ENCODE measurements around the gene THRA. TPM values are rescaled to one million over a fixed set of nuclear protein-coding genes. Genes with fewer than 3 reads are reported as not detected.

Gene THRA
- total RNA-seq, 1 experiment from 2014 or later, result 11.7 TPM

GRCh38 chr17:40075942-40076498, 13.3 kb downstream of the THRA start:
- H3K9me3 ChIP-seq (ENCODE audit: control insufficient read depth, insufficient read depth, low read depth, low read length), result no peaks in the 10 kb centered on the region
- H3K4me1 ChIP-seq (ENCODE audit: control insufficient read depth, insufficient read depth, low read length), result peaks cover 40% of the 10 kb centered on the region
- CTCF ChIA-PET, result interaction anchor here (0.6 to 1.7 kb wide), 11 partner anchors 10 to 103 kb away, joined by 3 to 17 read pairs (median 5); partner anchors contain the start of gene MED24
- peak overlapping the region; percentile 53; the same call in 1 of the 2 replicates for H3K27ac ChIP-seq (ENCODE audit: low read length)
- no peak for DNase-seq (ENCODE audit: low read depth, low spot score)
- no peaks in the 10 kb centered on the region for H3K27me3 ChIP-seq (ENCODE audit: control insufficient read depth, insufficient read depth, low read length)
- ATAC-seq, result no peak
- intact Hi-C loops (cut with micrococcal nuclease; ENCODE audit: unreplicated experiment) (no loop called here), in situ Hi-C loops (cut with HindIII; ENCODE audit: low pct_unique_long_range_greater_than_20kb, low sequenced_read_pairs) (no loop called here)
- no TSS peak for BruUV-seq (replicated peaks)
- H3K4me3 ChIP-seq (ENCODE audit: low read depth in 2 of 2, low read length in 2 of 2), result no peak overlapping the region
- POLR2A ChIA-PET, result interaction anchor here (0.5 kb wide), 1 partner anchor 23 kb away, joined by 12 read pairs; no protein-coding TSS in a partner anchor
- H3K36me3 ChIP-seq (ENCODE audit: control insufficient read depth, insufficient read depth, low read length), result no peaks in the 10 kb centered on the region
- no peak for TF ChIP-seq SIN3A (IDR thresholded peaks at IDR 0.05; ENCODE audit: borderline replicate concordance, insufficient read depth, low read depth, low read length)
- TF ChIP-seq POLR2AphosphoS5 (IDR thresholded peaks at IDR 0.05; ENCODE audit: low read depth, low read length), result no peak
- TF ChIP-seq CTCF (IDR thresholded peaks at IDR 0.05), result no peak
- TF ChIP-seq TCF7L2 (IDR thresholded peaks at IDR 0.05; ENCODE audit: low read depth, low read length), result no peak
- no peak for TF ChIP-seq REST (IDR thresholded peaks at IDR 0.05; ENCODE audit: insufficient read depth in 1 of 2, low read depth in 2 of 2, low read length in 1 of 2)

GRCh38 chr17:40076591-40076990, 13.8 kb downstream of the THRA start:
- Histone ChIP-seq H3K4me3 (ENCODE audit: low read depth in 2 of 2, low read length in 2 of 2) (no peak overlapping the region), H3K36me3 (ENCODE audit: control insufficient read depth, insufficient read depth, low read length) (no peaks in the 10 kb centered on the region), H3K9me3 (ENCODE audit: control insufficient read depth, insufficient read depth, low read depth, low read length) (no peaks in the 10 kb centered on the region), H3K27me3 (ENCODE audit: control insufficient read depth, insufficient read depth, low read length) (no peaks in the 10 kb centered on the region), H3K4me1 (ENCODE audit: control insufficient read depth, insufficient read depth, low read length) (peaks cover 34% of the 10 kb centered on the region), H3K27ac (ENCODE audit: low read length) (no peak overlapping the region)
- intact Hi-C loops (cut with micrococcal nuclease; ENCODE audit: unreplicated experiment) (no loop called here), in situ Hi-C loops (cut with HindIII; ENCODE audit: low pct_unique_long_range_greater_than_20kb, low sequenced_read_pairs) (no loop called here)
- BruUV-seq (replicated peaks), result no TSS peak
- POLR2A ChIA-PET, result interaction anchor here (0.5 kb wide), 1 partner anchor 22 kb away, joined by 12 read pairs; no protein-coding TSS in a partner anchor
- CTCF ChIA-PET, result interaction anchor here (1.0 to 1.7 kb wide), 3 partner anchors 11 to 22 kb away, joined by 3 to 6 read pairs (median 4); no protein-coding TSS in a partner anchor
- DNase-seq (ENCODE audit: low read depth, low spot score), result no peak
- no peak for TF ChIP-seq REST (IDR thresholded peaks at IDR 0.05; ENCODE audit: insufficient read depth in 1 of 2, low read depth in 2 of 2, low read length in 1 of 2)
- no peak for TF ChIP-seq POLR2AphosphoS5 (IDR thresholded peaks at IDR 0.05; ENCODE audit: low read depth, low read length)
- TF ChIP-seq CTCF (IDR thresholded peaks at IDR 0.05), result no peak
- TF ChIP-seq TCF7L2 (IDR thresholded peaks at IDR 0.05; ENCODE audit: low read depth, low read length), result no peak
- TF ChIP-seq SIN3A (IDR thresholded peaks at IDR 0.05; ENCODE audit: borderline replicate concordance, insufficient read depth, low read depth, low read length), result no peak
- no peak for ATAC-seq

All from Panc1 (cell line).